Measurements from ENCODE around the gene ATP7B. TPM values are rescaled to one million over a fixed set of nuclear protein-coding genes. Genes with fewer than 3 reads are reported as not detected.
A peak's percentile ranks its signal among the peaks of the same experiment; 100 is the strongest.

The ATP7B gene
- total RNA-seq, 1 donor from 2014 or later, result 9.9 TPM

GRCh38 chr13:51902776-51903175 lies 108.5 kb downstream of the ATP7B start:
- no peak for DNase-seq (ENCODE audit: extremely low read depth, low read depth, low spot score)

DNA sequence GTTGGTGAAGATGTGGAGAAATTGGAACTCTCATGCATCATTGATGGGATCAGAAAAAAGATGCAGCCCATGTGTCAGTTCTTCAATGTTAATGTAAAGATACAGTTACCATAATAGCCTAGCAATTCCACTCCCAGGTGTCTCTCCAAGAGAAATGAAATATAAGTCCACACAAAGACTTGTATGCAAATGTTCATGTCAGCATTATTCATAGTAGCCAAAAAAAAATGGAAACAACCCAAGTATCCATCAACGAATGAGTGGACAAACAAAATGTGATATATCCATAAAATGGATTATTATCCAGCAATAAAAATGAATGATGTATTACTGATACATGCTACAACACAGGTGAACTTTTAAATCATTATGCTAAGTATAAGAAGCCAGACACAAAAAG lies 110.8 kb downstream of the ATP7B start:
- DNase-seq (ENCODE audit: extremely low read depth, low read depth, low spot score), result no peak

- DNase-seq (ENCODE audit: extremely low read depth, low read depth, low spot score), result peak; percentile 16
Measured at GRCh38 chr13:51895906-51896888, 115.1 kb downstream of the ATP7B start.

GRCh38 chr13:51894239-51894638 lies 117.0 kb downstream of the ATP7B start:
- DNase-seq (ENCODE audit: extremely low read depth, low read depth, low spot score), result no peak

DNA sequence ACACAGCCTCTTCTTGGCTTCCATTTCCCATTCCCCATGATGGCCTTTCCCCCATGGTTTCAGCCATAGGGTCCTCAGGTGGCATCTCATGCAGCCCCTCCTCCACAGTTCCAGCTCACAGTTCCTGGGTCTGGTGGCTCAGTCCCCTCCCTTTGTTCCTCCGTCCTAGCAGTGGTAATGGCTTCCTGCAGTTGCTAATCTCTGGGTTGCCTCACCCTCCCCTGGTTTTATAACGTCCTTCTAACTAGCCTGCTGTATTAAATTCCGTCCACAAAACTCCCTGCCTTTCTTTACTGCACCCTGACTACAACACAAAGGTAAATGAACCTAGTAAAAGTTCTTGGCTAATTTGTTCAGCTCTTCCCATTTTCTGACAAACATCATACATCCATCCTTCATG lies 118.6 kb downstream of the ATP7B start:
- no peak for DNase-seq (ENCODE audit: extremely low read depth, low read depth, low spot score)

DNA sequence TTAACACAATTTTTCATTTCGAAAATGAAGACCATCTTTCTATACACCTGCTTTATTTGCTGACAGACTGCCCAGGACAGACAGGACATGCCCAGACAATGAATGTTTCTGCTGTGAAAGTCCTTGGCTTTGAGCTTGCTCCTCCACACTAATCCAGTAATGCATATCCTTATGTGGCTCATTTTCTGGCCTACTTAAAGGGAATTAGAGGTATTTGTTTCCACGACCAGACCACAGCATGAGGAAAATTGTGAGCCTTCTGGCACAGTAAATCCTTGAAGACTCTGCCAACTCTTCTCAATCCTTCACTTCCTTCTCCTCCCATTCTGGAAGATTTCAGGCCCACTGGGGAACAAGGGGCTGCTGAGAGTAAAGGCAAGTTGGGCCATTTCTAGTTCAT lies 123.8 kb downstream of the ATP7B start:
- DNase-seq (ENCODE audit: extremely low read depth, low read depth, low spot score), result no peak

GRCh38 chr13:51885651-51886050 lies 125.6 kb downstream of the ATP7B start:
- DNase-seq (ENCODE audit: extremely low read depth, low read depth, low spot score), result no peak

GRCh38 chr13:51883226-51883600 lies 128.0 kb downstream of the ATP7B start:
- DNase-seq (ENCODE audit: extremely low read depth, low read depth, low spot score), result no peak

Other genes with a start within 250 kb of the ATP7B start
- gene DHRS12, start 207.3 kb downstream of the ATP7B start, total RNA-seq, result 10.3 and 14.2 TPM in 2 replicates
- not detected in 2 replicates for gene TMEM272, start 166.3 kb downstream of the ATP7B start, total RNA-seq
- not detected in 2 replicates for gene CCDC70, start 149.5 kb downstream of the ATP7B start, total RNA-seq
- gene ALG11, start 948 bp upstream of the ATP7B start, total RNA-seq, result 19.8 and 28.3 TPM in 2 replicates
- 11.6 and 11.7 TPM in 2 replicates for gene UTP14C, start 13.2 kb upstream of the ATP7B start, total RNA-seq
- gene NEK5, start 117.6 kb upstream of the ATP7B start, total RNA-seq, result 0.05 and 0.18 TPM in 2 replicates
- 15.4 and 19.0 TPM in 2 replicates for gene NEK3, start 148.1 kb upstream of the ATP7B start, total RNA-seq